NOMO-1 treated with DMSO at 0.1 percent for 48 hours (cell line): ENCODE data around the gene FEN1.

Source experiments
- DNase-seq: peaks from one replicate; lab custom pipeline; 2025; ENCODE audit not compliant: unreplicated experiment; lab: John Stamatoyannopoulos, UW

FEN1 gene

DNA sequence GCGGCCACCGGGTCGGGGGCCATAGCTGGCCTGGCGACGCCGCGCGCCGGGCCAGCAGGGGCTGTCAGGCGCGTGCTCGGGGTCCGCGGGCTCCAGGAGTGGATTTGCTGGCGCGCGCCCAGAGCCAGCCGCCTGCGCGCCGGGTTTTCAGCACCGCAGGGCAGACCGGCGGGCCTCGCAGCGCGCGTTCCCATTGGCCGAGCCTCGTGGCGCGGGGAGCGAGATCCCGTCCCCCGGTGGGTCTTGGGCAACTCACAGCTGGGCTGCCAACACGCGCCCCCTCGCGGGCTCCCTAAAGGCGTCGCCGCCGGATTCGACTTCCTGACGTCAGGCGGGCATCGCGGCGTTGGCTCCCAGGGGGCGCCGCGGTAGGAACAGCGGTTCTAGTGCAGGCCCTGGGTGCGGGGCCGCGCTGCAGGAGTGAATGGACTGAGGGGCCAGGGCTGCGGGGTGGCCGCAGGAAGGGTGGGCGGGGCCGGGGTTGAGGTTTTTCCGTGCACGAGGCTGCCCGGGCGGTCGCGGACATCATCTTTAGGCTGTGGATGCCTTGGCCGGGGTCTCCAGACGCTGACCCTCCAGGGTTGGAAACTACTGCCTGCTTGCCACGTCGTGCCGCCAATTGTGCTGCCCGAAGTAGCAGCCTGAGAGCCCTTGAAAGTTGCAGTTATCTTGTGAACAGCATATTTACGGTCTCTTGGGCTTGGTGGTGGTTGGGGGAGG lies 24.2 kb downstream of the FEN1 start, which contains the start of gene FADS1:
Gene FADS1, minus strand, starts transcription at position 268 of the 720 bp plus-strand sequence. Its CDS starts 74 bp downstream, at position 194.
- DNase-seq, result peak; percentile 97

DNA sequence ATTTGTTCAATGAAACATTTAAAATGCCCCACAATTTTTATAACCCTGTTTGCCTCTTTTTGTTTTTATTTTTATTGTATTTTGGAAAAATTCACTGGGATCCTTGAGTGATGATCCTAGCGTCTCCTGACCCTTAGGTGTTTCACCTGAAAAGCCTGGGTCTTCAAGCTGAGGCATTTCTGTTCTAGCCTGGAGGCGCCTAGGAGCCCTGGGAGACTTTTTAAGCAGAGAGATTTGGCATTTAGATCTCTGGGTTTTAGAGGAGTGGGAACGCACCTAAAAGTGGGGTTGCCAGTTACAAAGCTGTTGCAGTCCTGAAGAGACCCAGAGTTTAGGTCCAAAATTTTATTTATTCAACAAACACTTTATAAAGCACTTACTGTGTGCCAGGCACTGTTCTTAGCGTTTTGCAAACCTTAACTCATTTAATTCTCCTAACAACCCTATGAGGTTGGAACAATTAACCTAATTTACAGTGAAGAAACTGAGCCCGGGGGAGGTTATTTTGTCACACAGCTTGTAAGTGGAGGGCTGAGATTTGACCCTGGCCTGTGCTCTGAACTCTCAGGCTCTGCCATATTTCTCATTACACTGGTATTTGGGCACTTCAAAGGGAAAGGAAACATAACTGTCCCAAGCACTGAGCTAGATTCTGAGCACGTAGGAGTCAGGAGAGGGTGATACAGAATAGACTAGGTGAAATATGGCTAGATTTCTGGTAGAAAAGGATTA lies 24.9 kb downstream of the FEN1 start:
- no peak for DNase-seq

DNA sequence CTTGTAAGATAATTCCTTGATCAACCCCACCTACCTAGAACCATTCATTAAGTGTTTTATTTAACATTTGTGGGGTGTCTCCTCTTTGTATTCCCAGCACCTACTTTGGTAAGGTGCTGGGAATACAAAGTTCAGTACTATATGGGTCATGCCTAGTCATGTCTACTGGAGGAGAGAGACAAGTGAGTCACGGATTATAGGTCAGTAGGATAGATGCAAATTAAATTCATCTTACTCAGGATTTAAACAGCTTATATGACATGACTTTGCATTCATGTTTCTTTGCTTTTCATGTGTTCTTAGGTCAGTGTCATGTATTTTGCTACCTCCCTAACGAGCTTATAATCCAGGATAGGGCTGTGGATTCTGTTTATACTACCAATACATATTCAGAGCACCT lies 27.5 kb downstream of the FEN1 start:
- DNase-seq, result no peak

DNA sequence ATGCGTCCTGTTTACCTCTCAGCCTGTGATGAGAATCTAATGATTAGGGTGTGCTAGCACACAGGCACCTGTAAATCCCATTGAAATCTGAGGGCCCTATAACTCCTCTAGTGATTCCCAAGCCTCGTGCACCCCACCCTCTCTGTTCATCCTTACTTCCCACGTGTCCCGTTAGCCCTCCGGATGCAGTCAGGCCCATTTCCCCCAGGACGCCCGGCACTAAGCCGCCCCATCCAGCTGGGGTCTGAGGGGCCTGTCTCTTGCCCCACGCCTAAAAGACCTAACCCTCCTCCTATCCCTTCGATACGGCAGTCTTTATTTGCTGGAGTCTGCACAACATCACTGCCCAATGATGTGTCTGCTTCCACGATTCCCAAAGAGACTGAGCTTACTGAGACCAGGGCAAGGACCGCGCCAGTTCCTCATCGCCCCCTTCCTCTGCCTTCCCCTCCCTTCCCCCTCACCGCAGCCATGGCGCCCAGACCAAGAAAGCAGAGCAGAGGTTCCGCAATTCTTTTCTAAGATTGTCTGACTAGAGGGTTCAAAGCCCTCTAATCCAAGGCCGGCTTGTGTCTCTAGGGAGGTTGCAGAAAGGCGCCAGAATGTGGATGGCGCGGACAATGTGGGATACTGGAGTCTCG lies 34.3 kb downstream of the FEN1 start:
- DNase-seq, result peak; percentile 67

DNA sequence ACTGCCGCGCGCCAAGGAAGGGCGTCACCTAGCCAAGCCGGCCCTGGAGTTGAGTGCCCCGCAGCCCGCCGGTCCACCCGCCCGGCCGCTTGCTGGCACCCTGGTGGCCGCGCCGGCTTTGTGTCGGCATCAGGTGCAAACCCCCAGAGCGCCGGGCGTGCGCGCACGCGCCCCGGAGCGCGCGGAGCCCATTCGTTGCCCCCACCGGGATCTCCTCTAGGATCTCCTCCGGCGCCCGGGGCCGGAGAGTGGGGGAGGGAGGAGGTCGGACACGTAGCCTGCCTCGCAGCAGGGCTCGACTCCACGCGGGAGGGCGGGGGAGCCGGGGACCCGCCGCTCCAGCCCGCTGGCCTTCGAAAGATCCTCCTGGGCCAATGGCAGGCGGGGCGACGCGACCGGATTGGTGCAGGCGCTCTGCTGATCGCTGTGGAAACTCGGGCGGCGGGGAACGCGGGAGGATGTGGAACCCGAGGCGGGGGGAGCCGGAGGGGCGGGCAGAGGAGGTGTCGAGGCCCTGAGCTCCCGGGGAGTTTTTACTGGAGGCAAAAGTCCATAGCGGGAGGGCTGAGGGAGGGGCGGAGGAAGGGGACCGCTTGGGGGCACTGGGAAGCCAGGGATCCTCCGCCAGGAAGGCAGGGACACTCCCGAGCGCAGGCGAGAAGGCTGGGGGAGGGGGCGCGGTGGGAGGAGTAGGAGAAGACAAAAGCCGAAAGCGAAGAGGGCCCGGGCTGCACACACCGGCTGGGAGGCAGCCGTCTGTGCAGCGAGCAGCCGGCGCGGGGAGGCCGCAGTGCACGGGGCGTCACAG lies 35.1 kb downstream of the FEN1 start, which contains the start of gene FADS2:
Gene FADS2, plus strand, starts transcription at position 730 of the 808 bp plus-strand sequence. CDS start 91 bp downstream, outside the sequence.
- peak; percentile 90 for DNase-seq

DNA sequence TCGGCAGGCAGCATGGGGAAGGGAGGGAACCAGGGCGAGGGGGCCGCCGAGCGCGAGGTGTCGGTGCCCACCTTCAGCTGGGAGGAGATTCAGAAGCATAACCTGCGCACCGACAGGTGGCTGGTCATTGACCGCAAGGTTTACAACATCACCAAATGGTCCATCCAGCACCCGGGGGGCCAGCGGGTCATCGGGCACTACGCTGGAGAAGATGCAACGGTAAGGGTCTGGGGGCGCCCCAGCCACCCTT lies 35.6 kb downstream of the FEN1 start:
- DNase-seq, result no peak

DNA sequence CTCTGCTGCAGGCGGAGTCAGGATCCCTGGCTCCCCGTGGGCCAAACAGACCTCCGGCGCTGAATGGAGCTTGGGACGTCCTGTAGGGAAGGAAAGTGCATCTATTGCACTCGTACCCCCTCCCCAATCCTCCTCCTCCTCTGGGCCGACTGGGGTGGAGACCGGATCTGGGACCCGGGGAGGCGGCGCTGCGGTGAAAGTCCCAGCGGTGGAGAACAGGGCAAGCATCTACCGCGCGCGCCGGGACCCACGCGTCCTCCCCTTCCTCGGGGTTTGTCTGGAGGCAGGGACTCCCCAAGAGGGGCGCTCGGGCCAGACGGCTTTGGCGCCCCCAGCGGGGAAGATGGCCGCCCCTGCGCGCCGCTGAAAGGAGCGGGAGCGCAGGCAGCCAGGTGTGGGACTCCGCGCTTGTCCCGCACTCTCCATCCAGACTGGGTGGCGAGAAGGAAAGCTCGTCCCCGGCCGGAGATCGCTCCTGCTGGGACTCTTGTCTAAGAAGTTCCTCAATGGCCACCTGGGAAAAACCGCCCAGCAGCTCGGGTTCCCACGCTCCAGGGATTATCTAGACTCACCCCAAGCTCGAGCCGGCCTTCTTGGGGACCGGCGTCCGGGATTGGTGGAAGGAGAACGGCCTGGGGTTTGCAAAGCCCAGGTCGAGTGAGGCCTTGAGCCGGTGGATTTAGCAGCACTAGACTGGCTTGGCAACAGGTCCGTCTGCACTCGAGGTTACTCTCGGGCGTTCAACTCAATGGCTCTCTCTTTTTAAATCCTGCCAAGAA lies 36.1 kb downstream of the FEN1 start:
- peak; percentile 10 for DNase-seq

DNA sequence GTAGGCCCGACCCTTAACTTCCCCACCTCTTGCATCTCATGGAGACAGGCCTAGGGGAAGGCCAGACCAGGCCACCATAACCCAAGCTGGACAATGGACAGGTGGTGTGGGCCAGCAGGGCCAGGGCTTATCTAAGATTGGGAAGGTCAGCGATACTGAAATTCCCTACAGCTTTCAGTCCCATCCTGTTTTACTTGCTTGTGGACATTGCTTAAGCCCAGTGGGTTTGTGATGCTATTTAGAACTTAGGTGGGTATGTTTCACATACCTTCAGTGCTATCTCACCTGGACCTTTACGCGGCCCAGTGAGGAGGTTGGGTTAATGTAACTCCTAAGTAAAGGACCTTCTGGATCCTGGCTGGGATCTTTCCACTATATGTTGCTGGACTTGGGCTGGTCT lies 37.1 kb downstream of the FEN1 start:
- DNase-seq, result no peak

DNA sequence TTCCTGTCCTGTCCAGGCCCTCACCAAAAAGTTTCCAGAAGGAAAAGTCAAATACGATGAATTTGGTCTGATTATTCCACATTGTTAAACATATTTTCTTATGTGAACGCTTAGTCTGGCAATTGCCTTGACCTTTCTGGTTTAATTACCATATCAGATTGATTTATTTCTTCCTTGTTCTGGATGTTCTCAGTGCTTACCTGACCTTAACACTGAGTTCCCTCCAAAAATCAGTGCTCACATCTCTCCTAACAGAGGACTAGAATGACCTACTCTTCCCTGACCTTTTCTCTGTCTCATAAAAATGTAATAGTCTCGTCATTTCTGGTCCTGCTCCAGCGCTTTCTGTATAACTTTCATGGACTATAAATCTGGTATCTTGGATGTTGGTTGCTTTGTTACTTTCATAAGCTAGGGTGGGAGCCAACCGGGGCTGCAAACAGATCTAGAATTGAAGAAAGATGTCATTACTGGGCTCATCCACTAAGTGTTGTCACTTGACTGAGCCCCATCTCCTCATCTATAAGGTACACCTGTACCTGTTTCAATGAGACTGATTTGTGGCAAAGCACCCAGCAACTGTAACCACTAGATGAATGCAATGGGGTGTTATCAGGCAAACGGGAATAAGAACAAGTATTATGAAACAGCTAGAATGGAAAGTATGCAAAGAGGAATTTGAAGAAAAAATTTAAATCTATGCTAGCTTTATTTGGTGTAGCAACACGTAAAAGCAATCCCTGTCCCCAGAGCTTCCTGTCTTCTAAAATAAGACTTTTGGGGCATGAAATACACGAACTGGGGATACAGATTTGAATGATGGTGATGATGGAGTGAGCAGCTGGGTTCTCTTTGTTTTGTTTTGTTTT lies 37.8 kb downstream of the FEN1 start:
- no peak for DNase-seq

DNA sequence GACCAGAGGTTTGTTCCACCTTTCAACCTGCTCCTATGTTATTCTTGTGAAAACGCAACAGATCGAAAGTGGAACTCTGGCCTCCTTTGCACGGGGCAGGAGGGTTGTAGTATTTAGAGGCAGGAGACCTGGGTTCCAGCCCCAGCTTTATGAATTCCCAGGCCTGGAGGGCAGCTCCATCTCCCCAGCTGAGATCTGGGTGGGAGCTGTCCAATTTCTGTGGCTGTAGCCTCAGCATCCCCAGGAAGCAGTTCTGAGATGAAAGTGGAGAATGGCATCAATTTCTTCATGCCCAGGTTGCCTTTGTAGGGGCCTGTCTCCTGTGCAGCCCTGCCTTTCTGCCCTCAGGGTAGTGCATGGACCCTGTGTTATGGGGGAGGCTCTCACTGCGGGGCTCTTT lies 39.5 kb downstream of the FEN1 start:
- no peak for DNase-seq

DNA sequence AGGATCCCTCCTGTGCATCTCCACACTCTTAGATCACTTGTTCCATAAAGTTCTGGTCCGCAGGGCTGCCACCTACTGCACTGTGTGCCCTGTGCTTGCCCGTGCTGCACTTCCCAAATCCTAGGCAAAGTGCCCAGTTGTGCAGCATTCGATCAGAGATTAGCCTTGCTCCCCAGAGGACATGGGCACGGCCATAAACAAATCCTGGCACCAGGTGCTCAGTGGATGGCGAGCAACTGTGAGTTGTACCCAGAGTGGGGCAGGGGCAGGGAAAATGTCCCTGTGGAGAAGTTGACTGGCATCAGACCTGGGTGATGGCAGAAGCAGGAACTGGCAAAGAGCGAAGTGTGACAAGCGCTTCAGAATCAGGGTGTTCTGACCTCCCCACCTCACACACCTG lies 40.0 kb downstream of the FEN1 start:
- no peak for DNase-seq

DNA sequence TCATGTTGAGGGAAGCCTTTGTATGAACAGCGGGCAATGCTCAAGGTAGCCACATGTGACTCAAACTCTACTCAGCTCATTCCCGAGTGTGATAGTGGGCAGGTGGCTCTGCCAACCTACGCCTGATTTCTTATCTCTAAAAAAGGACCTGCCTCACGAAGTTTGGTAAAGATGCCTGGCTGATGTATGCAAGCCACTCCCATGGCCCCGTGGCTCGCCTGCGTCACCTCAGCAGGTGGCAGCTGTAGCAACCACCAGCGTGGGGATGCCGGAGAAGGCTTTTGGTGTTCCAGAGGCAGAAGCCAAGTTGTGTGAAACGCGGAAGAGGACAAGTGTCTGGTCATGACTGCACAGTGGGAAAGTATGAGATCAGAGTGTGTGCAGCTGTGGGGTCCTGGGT lies 40.8 kb downstream of the FEN1 start:
- DNase-seq, result no peak

DNA sequence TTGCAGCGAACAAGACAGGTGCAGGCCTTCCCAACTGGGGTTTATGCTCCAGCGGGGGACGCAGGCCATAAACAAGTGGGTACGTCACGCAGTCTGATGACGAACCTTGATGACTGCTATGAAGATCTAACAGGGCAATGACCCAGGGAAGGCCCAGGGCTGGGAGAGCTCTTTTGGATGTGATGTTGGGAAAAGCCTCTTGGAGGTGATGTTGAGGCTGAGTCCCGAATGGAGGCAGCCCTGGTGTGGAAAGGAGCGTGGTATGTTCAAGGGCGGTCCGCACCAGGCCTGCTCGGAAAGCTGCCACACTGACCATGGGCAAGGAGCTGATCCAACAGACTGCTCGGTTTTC lies 41.2 kb downstream of the FEN1 start:
- no peak for DNase-seq

DNA sequence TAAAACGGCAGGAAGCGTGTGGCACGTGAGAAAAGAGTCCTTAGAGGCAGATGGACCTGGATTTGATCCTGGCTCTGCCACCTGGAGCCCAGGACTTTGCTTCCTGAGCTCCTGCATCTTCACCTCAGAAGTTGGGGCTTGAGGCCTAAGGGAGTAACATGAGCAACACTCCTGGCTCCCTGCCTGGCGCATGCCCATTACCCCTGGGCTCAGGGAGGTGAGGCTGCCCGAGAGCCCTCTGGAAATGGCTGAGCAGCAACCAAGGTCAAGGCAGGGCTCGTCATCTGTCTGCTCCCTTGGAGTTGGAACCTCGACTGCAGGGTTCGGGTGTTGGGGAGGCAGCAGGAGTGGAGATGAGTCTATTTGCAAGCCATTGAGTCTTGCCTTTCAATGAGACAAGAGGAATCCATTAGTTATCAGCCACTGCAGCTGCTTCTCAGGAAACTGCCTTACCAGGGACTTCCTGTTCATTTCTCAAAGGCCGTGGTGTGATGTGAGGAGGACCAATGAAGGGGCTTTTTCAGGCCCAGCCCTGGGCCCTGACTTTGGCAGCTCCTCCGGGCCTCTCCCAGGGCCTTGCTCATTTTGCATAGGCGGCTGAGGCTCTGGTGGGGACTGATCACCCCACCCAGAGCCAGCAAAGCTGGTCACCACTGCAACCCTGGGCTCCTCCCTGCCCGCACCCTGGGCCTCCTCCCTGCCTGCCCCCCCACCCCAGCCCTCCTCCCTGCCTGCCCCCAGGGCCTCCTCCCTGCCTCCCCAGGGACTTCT lies 41.8 kb downstream of the FEN1 start:
- DNase-seq, result peak; percentile 89

DNA sequence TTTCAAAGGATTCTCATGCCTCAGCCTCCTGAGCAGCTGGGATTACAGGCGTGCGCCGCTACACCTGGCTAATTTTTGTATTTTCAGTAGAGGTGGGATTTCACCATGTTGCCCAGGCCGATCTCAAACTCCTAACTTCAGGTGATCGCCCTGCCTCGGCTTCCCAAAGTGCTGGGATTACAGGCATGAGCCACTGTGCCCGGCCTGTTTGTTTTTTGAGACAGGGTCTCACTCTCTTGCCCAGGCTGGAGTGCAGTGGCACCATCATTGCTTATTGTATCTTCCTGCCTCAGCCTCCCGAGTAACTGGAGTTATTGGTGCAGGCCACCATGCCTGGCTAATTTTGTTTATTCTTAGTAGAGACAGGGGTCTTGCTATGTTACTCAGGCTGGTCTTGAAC lies 43.5 kb downstream of the FEN1 start:
- no peak for DNase-seq

DNA sequence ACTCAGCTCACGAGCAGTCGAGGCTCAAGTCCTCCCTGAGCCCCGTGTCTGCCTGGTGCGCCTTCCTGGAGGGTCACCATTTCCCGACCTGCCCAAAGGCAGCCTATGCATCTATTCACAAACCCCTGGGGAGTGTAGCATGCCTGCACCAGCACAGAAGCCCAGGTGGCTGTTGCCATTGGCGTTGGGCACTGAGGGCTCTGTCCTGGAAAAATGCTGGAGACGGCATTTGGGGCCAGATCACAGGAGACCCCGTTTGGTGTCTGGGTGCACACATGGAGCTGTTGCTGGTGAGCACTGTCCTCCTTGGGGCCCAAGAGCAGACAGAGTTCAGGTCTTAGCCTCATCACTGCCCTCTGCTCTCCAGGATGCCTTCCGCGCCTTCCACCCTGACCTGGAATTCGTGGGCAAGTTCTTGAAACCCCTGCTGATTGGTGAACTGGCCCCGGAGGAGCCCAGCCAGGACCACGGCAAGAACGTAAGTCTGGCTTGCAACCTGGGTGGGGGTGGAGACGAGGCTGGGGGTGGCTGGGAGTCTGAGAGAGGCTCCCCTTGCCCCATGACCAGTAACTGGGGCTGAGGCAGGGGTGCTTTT lies 44.8 kb downstream of the FEN1 start:
- no peak for DNase-seq

DNA sequence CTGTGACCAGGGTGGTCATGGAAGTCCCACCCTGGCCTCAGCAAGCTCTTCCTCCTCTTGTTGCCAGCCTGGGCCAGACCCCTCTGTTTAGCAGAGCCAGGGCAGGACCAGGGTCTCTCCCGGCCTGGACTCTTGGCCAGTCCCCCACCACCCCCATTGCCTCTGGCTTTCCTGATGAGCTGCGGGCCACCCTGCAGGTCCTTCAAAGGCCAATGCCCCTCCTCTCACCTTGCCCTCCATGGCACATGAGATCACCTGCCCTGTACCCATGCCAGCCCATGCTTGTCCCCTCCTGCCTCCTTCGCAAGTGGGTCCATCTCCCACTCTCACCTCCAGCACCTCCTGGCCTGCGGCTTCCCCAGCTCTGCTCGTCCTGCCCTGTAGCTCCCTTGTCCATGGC lies 45.8 kb downstream of the FEN1 start:
- no peak for DNase-seq

DNA sequence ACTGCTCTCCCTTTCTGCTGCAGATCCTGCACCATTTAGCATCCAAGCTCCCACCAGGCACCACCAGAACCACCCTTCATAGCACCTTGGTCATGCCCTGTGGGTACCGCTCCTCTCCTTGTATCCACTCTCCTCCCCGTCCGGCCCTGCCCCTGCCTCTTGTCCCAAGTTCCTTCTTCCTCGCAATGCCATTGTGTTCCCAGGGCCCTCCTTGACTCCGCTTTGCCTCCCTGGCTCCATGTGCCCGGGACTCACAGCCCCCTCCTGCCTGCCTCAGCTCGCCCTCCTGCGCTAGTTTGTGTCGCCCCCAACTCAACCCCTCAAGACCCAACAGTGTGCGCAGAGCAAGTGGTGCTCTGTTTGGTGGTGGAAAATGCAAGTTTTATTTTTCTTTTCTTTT lies 46.2 kb downstream of the FEN1 start:
- DNase-seq, result no peak

DNA sequence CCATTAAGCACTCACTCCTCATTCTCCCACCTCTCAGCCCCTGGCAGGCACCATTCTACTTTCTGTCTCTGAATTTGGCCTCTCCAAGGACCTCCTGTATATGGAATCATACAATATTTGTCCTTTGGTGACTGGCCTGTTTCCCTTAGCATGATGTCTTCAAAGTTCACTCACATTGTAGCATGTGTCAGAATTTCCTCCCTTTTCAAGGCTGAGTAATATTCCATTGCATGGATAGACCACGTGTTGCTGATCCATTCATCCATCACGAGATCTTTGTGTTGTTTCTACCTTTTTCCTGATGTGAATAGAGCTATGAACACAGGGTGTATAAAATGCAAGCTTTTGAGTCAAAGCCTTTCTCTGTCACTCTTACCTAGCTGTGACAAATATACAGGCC lies 47.0 kb downstream of the FEN1 start:
- no peak for DNase-seq
